ENCODE measurements around the gene CADM1. TPM values are rescaled to one million over a fixed set of nuclear protein-coding genes. Genes with fewer than 3 reads are reported as not detected.
A peak's percentile ranks its signal among the peaks of the same experiment; 100 is the strongest.

Gene CADM1
- total RNA-seq, 1 donor from 2014 or later = 41.7 TPM

DNA sequence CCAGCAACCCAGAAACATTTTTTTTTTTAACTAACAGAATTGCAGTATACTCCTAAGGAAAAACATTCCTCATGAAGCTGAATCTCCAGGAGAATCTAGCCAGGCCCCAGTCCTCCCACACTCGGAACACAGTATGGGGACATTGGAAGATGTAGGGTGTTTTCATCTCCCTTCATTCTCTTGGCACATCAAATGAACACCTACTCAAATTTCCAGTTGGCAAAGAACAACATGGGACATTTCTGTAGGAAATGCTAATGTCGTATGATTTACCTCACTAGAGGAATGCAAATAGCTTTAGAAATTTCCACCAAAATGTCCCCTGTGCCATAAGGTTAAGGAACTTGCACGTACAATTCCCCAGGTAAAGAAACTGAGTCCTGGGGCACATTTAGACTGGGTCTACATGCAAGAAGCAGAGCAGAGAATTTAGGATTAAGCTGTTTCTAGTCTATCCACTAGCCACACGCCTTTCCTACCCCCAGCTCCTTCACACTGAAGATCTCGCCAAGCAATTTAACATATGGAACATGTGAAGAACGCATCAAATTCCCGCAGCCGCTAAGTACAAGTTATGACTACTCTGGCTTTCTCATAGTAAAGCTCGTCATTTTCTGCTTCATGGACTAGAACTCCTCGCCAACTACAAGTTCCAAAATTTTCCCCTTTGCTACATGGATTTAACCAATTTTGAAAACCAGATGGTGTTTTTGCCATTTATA lies 2.9 kb upstream of the CADM1 start:
- no peaks in the 10 kb centered on the region for H3K27me3 ChIP-seq (ENCODE audit: control insufficient read depth, insufficient read depth, low read length)
- DNase-seq (ENCODE audit: low read depth) = no peak
- TF ChIP-seq CTCF (IDR thresholded peaks at IDR 0.05; ENCODE audit: insufficient read depth, low read length, poor library complexity, severe bottlenecking) = no peak
- H3K4me3 ChIP-seq (ENCODE audit: low read depth, low read length) = no peak overlapping the region
- H3K36me3 ChIP-seq (ENCODE audit: control insufficient read depth, insufficient read depth, low read length) = no peaks in the 10 kb centered on the region

GRCh38 chr11:115505175-115505574 lies 960 bp upstream of the CADM1 start:
- no peak for DNase-seq (ENCODE audit: low read depth)
- H3K27me3 ChIP-seq (ENCODE audit: control insufficient read depth, insufficient read depth, low read length) = no peaks in the 10 kb centered on the region
- peak overlapping the region; percentile 66 for H3K4me3 ChIP-seq (ENCODE audit: low read depth, low read length)
- no peaks in the 10 kb centered on the region for H3K36me3 ChIP-seq (ENCODE audit: control insufficient read depth, insufficient read depth, low read length)
- TF ChIP-seq CTCF (IDR thresholded peaks at IDR 0.05; ENCODE audit: insufficient read depth, low read length, poor library complexity, severe bottlenecking) = no peak

DNA sequence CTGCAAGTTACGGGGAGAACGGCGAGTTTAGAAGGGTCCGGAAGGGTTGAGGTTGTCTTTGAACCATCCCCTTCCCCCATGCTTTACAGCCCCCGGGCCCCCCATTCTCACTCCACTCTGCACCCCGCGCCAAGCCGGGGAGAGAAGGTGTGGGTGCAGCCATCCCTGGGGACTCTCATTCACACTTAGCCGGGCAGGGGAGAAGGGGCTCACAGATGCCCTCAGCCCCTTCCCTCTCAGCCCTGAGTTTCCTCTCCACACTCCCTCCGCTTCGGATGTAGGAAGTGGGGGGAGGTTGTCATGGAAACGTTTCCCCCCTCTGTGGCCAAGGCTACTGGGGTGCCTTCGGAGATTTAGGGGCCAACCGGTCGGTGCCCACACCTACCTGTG lies 334 bp downstream of the CADM1 start:
- TF ChIP-seq CTCF (IDR thresholded peaks at IDR 0.05; ENCODE audit: insufficient read depth, low read length, poor library complexity, severe bottlenecking) = no peak
- peak overlapping the region; percentile 72 for H3K4me3 ChIP-seq (ENCODE audit: low read depth, low read length)
- no peaks in the 10 kb centered on the region for H3K27me3 ChIP-seq (ENCODE audit: control insufficient read depth, insufficient read depth, low read length)
- H3K36me3 ChIP-seq (ENCODE audit: control insufficient read depth, insufficient read depth, low read length) = no peaks in the 10 kb centered on the region
- no peak for DNase-seq (ENCODE audit: low read depth)

DNA sequence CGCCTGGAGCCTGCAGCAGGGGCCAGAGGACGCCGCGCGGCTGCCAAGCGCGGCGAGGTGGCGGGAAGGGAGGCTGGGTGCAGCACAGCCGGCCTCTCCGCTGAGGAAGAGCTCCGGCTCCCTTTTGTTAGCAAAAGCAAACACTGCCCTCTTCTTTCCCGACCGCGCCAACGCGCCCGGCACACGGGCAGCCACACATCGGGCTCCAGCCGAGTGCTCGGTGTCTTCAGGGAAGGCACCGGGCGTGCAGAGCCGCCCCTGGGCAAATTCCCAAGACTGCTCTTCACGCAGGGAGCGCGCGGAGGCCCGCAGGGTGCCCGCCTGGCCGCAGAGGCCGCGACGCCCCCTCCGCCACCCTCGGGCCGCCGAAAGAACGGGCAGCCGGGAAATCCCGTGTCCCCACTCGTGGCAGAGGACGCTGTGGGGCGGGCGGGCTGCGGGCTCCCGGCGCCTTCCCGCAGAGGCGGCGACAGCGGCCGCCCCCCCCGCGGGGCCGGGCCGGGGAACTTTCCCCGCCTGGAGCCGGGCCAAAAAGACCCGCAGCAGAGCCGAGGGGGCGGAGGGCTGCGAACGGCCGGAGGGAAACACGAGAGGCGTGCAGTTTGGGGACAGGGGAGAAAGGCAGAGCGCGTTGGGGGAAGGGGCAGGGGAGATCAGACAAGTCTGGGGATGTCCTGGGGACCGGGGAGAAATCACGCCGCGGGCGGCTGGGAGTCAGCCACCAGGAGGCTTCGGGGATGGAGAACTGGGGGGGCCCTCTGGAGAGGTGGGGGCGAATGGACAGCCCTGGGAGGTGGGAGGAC lies 931 bp downstream of the CADM1 start:
- DNase-seq (ENCODE audit: low read depth) = no peak
- peak; percentile 64 for TF ChIP-seq CTCF (IDR thresholded peaks at IDR 0.05; ENCODE audit: insufficient read depth, low read length, poor library complexity, severe bottlenecking)
- Histone ChIP-seq H3K4me3 (ENCODE audit: low read depth, low read length) (peak overlapping the region; percentile 72), H3K27me3 (ENCODE audit: control insufficient read depth, insufficient read depth, low read length) (no peaks in the 10 kb centered on the region), H3K36me3 (ENCODE audit: control insufficient read depth, insufficient read depth, low read length) (no peaks in the 10 kb centered on the region)

DNA sequence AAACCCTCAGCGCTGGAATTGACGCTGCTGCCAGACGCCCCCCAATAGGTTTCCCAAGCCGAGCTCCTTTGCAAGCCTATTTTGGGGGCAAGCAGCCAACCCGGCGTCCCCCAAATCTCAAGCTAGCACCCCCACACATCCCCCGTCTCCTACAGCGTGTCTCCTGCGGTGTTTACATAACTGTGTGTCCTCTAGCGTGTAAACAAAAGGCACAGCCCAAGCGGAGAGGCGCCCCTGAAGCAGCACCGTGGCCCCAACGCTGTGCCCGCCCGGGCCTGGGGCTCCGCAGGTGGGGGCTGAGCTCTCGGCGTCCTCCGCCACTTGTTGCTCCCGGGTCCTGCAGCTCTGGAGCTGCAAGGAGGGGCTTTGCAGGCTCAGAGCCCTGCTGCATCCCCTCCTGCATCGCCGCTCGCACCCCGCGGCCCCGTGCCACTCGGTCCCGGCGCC lies 1.6 kb downstream of the CADM1 start:
- no peak for TF ChIP-seq CTCF (IDR thresholded peaks at IDR 0.05; ENCODE audit: insufficient read depth, low read length, poor library complexity, severe bottlenecking)
- DNase-seq (ENCODE audit: low read depth) = no peak
- Histone ChIP-seq H3K36me3 (ENCODE audit: control insufficient read depth, insufficient read depth, low read length) (no peaks in the 10 kb centered on the region), H3K27me3 (ENCODE audit: control insufficient read depth, insufficient read depth, low read length) (no peaks in the 10 kb centered on the region), H3K4me3 (ENCODE audit: low read depth, low read length) (peak overlapping the region; percentile 72)
